ENCODE data around the gene TESPA1.

TESPA1 gene

GRCh38 chr12:54993181-54993835 is 8.7 kb upstream of the TESPA1 start:
- TF ChIP-seq TAF1 (IDR thresholded peaks at IDR 0.05; ENCODE audit: borderline replicate concordance, insufficient read depth, low read length) (no peak), FOXP2 (optimal IDR thresholded peaks at IDR 0.05; ENCODE audit: borderline replicate concordance, extremely low read depth, extremely low read length, insufficient read depth) (no peak), REST (IDR thresholded peaks at IDR 0.05; ENCODE audit: insufficient read depth in 1 of 2, low read depth in 2 of 2, low read length in 2 of 2) (no peak), POLR2AphosphoS5 (IDR thresholded peaks at IDR 0.05; ENCODE audit: low read depth, low read length) (no peak), SIN3A (IDR thresholded peaks at IDR 0.05; ENCODE audit: borderline replicate concordance, insufficient read depth, low read length) (no peak)

DNA sequence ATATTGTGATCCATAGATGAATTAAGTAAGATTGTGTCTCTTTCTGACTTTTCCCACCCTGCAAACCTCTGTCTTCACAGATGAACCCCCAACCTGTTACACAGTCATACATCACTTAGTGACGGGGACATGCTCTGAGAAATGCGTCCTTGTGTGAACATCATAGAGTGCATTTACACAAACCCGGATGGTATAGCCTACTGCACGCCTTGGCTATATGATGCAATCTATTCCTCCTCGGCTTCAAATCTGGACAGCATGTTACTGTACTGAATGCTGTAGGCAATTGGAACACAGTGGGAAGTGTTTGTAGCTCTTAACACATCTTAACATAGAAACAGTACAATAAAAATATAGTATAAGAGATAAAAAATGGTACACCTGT is 7.4 kb upstream of the TESPA1 start:
- TF ChIP-seq POLR2AphosphoS5 (IDR thresholded peaks at IDR 0.05; ENCODE audit: low read depth, low read length) = no peak
- no peak for TF ChIP-seq FOXP2 (optimal IDR thresholded peaks at IDR 0.05; ENCODE audit: borderline replicate concordance, extremely low read depth, extremely low read length, insufficient read depth)
- no peak for TF ChIP-seq SIN3A (IDR thresholded peaks at IDR 0.05; ENCODE audit: borderline replicate concordance, insufficient read depth, low read length)
- TF ChIP-seq TAF1 (IDR thresholded peaks at IDR 0.05; ENCODE audit: borderline replicate concordance, insufficient read depth, low read length) = no peak
- no peak for TF ChIP-seq REST (IDR thresholded peaks at IDR 0.05; ENCODE audit: insufficient read depth in 1 of 2, low read depth in 2 of 2, low read length in 2 of 2)

DNA sequence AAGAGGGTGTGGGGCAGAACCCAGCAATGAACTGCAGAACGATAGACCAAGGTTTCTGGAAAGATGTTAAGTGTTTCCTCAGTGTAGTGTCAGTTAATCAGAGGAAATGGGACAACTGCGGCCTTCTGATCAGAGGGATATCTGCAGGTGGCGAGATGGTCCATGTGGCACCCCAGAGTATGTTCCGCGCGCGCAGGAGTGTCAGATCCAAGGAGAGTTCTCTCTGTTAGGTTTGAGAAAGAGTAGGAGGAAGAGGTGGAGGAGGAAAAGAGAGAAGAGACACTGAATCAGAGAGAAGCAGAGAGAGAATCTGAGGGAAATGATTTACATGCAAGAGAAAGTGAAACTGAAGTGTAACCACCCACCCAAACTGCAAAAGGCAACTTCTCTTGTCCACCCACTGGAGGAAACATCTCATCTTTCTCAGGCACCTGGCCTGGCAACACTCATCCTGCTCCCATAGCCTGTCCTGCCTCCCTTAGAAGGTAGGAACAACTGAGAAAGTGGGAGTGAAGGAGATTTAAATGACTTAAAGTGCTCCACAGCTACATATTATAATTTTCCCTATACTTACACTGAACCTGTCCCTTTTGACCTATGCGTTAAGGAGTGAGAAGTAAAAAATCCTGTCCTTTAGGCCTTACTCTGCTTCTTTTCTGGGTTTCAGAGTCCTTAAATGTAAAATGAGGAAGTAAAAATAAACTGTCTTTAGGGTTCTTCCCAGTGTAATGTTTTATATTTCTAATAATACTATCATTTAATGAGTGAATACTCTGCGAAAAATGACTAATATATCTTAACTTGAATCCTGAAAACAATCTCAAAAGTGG is 6.8 kb upstream of the TESPA1 start:
- TF ChIP-seq TAF1 (IDR thresholded peaks at IDR 0.05; ENCODE audit: borderline replicate concordance, insufficient read depth, low read length) (no peak), REST (IDR thresholded peaks at IDR 0.05; ENCODE audit: insufficient read depth in 1 of 2, low read depth in 2 of 2, low read length in 2 of 2) (no peak), SIN3A (IDR thresholded peaks at IDR 0.05; ENCODE audit: borderline replicate concordance, insufficient read depth, low read length) (no peak), POLR2AphosphoS5 (IDR thresholded peaks at IDR 0.05; ENCODE audit: low read depth, low read length) (no peak), FOXP2 (optimal IDR thresholded peaks at IDR 0.05; ENCODE audit: borderline replicate concordance, extremely low read depth, extremely low read length, insufficient read depth) (no peak)

- TF ChIP-seq TAF1 (IDR thresholded peaks at IDR 0.05; ENCODE audit: borderline replicate concordance, insufficient read depth, low read length) (no peak), FOXP2 (optimal IDR thresholded peaks at IDR 0.05; ENCODE audit: borderline replicate concordance, extremely low read depth, extremely low read length, insufficient read depth) (no peak), POLR2AphosphoS5 (IDR thresholded peaks at IDR 0.05; ENCODE audit: low read depth, low read length) (no peak), REST (IDR thresholded peaks at IDR 0.05; ENCODE audit: insufficient read depth in 1 of 2, low read depth in 2 of 2, low read length in 2 of 2) (no peak), SIN3A (IDR thresholded peaks at IDR 0.05; ENCODE audit: borderline replicate concordance, insufficient read depth, low read length) (no peak)
Observed at GRCh38 chr12:54989829-54990228, 5.3 kb upstream of the TESPA1 start.

Data from PFSK-1 (cell line).